ENCODE results near the gene MALSU1.

Gene MALSU1

GRCh38 chr7:23298885-23299769, at the start of gene MALSU1:
MALSU1 (plus strand) TSS chr7:23299339; CDS start chr7:23299353, 14 bp downstream.
- DNase-seq (ENCODE audit: low spot score), result peak; percentile 95

DNA sequence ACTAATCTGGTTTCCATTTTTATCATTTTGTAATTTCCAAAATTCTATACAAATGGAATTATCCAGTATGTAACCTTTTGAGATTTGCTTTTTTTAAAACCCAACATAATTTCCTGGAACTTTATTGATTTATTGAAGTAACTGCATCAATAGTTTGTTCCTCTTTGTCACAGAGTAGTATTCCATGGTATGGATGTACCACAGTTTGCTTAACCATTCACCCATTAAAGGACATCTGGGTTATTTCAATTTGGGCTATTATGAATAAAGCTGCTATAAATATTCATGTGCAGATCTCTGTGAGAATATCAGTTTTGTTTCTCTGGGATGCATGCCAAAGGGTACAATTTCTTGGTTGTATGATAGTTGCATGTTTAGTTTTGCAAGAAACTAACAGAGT, 49.7 kb upstream of the MALSU1 start:
- no peak for DNase-seq (ENCODE audit: low spot score)

GRCh38 chr7:23254051-23254681, 45.0 kb upstream of the MALSU1 start:
- DNase-seq (ENCODE audit: low spot score), result no peak

- DNase-seq (ENCODE audit: low spot score), result no peak
These were observed 42.4 kb upstream of the MALSU1 start for GRCh38 chr7:23256731-23257130.

DNA sequence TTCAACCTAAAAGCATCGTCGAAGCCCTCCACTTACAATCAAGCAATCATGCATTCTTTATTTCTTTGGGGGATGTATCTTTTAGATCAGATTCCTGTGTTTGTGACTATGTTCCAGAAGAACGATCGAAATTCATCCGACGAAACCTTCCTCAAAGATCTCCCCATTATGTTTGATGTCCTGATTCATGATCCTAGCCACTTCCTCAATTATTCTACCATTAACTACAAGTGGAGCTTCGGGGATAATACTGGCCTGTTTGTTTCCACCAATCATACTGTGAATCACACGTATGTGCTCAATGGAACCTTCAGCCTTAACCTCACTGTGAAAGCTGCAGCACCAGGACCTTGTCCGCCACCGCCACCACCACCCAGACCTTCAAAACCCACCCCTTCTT, 38.8 kb upstream of the MALSU1 start:
- no peak for DNase-seq (ENCODE audit: low spot score)

DNA sequence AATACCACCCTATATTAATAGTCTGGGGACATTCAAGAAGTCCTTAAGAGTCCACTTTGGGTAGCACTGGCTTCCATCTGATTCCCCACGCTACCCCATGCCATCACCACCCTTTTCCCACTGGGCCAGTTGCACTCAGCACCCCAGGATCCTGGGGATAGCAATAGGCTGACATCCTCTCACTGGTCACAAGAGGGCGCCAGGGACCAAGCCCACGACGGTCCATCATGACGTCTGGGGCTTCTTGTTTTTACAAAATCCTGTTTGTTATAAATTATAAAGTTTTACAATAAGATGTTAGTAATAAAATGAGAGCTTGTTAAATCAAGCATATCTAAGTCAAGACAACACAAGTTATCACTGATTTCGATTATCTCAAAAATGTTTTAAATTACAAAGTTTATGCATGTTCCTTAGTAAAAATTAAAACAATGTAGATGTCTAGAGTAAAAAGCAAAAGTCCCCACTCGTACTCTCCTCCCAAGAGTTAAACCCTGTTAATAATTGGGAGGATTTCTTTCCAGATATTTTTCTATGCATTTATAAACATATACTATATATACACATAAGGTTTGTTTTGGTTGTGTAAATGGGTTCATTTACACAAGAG, 37.2 kb upstream of the MALSU1 start:
- DNase-seq (ENCODE audit: low spot score), result no peak

- DNase-seq (ENCODE audit: low spot score), result no peak
These were observed 34.2 kb upstream of the MALSU1 start for GRCh38 chr7:23264916-23265458.

DNA sequence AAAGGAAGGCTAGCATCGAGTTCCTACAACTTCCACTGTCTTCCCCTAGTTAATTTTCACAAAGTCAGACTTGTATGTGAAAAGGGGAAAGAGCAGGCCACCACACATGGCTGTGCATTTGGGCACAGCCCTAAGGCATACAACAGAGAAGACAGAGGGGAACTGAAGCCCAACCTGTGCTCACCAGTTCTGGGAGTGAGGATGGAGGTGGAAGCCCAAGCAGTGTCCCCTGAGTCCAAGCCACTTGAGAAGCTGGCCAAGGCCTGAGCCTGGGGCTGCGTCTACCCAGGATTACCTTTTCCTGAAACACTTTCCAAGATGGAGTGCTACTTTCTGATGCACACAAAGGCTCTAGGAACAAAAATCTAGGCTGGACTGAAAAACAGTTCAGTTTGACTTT, 32.2 kb upstream of the MALSU1 start:
- no peak for DNase-seq (ENCODE audit: low spot score)

DNA sequence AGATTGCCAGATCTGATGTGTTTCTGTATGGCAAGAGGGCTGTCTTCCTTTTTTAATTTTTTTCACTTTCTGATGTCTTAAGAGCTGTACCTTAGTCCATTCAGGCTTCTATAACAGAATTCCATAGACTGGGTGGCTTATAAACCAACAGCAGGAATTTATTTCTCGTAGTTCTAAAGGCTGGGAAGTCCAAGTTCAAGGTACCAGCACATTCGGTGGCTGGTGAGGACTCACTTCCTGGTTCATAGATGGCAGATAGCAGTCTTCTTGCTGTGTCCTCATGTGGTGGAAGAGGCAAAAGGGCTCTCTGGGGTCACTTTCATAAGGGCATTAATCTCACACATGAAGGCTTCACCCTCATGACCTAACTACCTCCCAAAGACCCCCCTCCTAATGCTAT, 31.8 kb upstream of the MALSU1 start:
- no peak for DNase-seq (ENCODE audit: low spot score)

DNA sequence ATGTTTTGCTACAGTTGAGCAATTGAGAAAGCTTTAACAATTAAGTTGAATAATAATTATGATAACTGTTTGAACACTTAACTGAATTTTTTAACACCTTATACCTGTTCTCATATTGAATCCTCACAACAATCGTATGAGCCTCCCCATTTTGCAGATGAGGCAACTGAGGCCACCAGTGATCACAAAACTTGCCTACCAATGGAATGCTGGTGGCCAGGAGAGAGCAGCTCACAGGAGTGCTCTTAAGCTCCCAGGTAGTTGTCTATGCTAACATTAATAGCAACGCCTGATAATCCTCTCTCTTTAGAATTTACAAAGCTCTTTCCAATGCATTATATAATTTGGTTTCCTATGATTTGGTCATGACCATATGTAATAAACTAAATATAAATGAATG, 31.0 kb upstream of the MALSU1 start:
- DNase-seq (ENCODE audit: low spot score), result no peak

DNA sequence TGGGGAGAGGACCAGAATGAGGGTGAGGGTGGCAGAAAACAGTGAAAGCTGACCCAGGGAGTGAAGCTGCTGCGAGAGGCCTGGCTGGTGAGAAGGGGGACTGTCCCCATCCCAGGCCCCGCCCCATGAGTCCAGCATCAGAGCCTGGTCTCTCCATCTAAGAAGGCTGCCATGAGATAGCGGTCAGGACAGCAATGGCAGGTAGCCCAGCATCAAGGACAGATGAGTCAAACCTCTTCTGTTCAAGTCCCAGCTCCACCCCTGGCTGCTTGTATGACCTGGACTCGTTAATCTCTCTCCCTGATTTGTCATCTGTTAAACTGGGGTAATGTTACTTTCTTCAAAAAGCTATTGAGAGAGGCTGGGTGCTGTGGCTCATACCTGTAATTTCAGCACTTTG, 30.4 kb upstream of the MALSU1 start:
- DNase-seq (ENCODE audit: low spot score), result no peak

- DNase-seq (ENCODE audit: low spot score), result no peak
These were observed 26.9 kb upstream of the MALSU1 start for GRCh38 chr7:23272275-23272674.

GRCh38 chr7:23273141-23273599, 26.0 kb upstream of the MALSU1 start:
- DNase-seq (ENCODE audit: low spot score), result no peak

- no peak for DNase-seq (ENCODE audit: low spot score)
These were observed 23.2 kb upstream of the MALSU1 start for GRCh38 chr7:23275912-23276311.

DNA sequence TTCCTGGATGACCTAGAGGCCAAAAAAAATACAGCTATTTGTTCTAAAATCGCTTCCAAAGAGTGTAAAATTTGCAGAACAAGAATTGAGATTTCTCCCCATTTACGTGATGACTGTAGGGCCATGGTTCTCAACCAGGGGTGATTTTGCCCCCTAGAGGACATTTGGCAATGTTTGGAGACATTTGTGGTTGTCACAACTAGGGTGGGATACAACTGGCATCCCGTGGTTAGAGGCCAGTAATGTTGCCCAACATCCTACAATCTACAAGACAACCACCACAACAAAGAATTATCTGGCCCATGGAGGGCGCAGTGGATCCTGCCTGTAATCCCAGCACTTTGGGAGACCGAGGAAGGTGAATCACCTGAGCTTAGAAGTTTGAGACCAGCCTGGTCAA, 22.8 kb upstream of the MALSU1 start:
- DNase-seq (ENCODE audit: low spot score), result no peak

- DNase-seq (ENCODE audit: low spot score), result no peak
These were observed 22.2 kb upstream of the MALSU1 start for GRCh38 chr7:23276947-23277346.

DNA sequence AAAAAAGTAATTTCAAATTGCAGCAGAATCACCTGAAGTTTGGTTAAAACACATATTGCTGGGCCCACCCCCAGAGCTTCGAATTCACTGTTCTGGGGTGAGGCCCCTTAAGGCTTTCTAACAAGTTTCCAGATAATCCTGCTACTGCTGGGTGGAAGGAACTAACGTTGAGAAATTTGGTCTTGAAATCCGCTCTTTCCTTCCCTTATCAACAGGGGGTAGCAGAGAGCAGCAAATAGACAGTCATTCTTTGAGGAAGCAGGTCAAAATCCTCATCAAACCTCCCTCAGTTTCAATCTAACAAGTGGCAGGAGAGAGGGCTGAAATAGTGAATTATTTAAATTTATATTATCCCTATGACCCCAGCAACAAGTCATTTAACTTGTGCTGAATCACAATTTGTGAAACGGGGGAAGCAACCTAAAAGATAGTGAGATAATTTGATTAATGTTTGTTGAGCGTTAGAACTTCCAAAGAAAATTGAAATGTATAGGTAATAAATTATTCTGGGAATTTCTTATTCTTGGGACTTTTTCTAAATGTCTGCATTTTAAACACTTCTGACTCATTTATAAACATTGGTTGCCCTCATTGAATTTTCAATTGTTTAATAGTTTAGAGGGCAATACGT, 21.7 kb upstream of the MALSU1 start:
- DNase-seq (ENCODE audit: low spot score), result no peak

- DNase-seq (ENCODE audit: low spot score), result no peak
These were observed 19.2 kb upstream of the MALSU1 start for GRCh38 chr7:23279819-23280525.

DNA sequence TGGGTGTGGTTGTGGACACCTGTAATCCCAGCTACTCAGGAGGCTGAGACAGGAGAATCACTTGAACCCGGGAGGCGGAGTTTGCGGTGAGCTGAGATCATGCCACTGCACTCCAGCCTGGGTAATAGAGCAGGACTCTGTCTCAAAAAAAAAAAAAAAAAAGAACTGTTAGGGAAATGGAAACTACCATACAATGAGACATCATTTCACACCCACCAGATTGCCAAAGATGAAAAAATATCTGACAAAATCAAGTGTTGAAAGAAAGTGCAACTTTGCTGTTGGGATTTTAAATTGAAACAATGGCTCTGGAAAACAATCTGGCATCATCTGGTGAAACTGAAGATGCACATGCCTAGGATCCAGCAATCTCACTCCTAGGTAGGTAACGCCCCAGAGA, 16.1 kb upstream of the MALSU1 start:
- DNase-seq (ENCODE audit: low spot score), result no peak

GRCh38 chr7:23284871-23285270, 14.3 kb upstream of the MALSU1 start:
- DNase-seq (ENCODE audit: low spot score), result no peak
